ENCODE results near the gene MYH14.

MYH14 gene

DNA sequence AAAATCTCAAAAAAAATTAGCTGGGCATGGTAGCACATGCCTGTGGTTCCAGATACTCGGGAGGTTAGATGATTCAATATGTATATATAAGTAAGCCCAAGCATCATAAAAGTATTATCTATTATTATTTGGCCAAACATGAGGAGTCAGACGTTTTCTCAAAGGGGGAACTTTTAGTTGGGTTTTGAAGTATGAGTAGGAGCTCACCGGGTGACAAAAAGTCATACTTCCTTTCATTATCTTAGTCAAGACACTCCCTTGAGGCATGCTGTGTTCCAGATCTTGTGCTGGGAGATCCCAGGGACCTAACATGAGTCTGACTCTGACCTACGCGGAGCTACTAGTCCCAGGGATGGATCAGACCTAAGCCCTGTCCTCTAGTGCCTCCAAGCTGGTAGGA lies 8.2 kb upstream of the MYH14 start:
- DNase-seq: no peak

GRCh38 chr19:50196322-50196932 lies 7.0 kb upstream of the MYH14 start:
- DNase-seq: no peak

- no peak for DNase-seq
Observed at GRCh38 chr19:50197348-50197747, 6.1 kb upstream of the MYH14 start.

DNA sequence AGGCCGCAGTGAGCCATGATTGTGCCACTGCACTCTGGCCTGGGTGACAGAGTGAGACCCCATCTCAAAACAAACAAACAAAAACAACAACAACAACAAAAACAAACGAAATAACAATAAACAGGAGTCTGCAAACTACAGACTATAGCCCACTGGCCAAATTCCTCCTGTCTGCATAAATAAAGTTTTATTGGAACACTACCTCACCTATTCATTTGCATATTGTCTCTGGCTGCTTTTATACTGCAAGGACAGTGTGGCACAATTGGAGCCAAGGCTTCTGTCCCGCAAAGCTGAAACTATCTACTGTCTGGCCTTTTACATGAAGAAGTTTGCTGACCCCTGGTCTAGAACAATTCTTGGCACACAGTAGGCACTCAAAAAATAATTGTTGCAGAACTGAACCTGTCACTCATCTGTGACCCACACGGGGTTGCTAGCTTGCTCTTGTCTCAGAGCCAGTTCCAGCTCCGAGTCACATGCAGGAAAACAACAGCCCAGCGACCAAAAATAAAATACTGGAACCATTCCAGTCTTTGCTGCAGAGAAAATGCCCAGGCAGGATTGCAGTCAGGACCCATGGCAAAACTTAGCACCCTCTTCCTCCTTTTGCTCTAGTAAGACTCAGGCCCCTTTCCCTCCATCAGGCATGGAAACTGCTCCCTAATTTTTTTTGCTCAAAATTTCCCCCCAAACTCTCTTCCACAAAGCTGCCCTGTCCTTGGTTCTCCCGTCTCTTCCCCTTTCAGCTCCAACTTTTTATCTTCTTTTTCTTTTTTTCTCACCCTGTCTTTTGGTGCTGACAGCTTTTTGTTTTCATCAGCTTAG lies 4.8 kb upstream of the MYH14 start:
- no peak for DNase-seq

- no peak for DNase-seq
Observed at GRCh38 chr19:50199259-50199555, 4.2 kb upstream of the MYH14 start.

DNA sequence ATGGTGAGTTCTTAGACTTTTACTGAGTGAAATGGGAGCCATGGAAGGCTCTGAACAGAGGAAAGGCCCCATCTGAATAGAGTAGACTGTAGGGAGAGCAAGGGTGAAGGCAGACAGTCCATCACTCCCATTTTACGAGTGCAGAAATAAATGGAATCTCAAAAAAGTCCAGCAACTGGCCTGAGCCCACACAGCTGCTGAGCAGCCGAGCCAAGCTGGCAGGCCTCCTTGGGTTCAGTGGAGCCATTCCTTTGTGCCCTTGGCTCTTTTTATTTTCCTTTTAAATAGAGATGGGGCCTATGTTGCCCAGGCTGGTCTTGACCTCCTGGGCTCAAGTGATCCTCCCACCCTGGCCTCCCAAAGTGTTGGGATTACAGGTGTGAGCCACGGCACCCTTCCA lies 1.0 kb upstream of the MYH14 start:
- no peak for DNase-seq

DNA sequence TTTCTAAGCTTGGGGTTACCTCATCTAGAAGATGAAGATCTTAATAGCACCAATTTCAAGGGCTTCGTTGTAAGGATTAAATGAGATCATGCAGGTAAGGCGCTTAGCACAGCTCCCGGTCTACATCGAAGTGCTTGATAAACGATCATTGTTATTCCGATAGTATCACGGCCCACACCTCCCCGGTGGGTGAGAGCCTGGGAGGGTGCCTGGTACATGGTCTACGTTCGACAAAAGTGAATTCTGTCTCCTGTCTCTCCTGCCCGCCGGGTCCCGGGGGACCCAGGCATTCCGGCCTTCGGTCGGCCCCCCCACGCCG lies 501 bp upstream of the MYH14 start:
- DNase-seq: no peak

DNA sequence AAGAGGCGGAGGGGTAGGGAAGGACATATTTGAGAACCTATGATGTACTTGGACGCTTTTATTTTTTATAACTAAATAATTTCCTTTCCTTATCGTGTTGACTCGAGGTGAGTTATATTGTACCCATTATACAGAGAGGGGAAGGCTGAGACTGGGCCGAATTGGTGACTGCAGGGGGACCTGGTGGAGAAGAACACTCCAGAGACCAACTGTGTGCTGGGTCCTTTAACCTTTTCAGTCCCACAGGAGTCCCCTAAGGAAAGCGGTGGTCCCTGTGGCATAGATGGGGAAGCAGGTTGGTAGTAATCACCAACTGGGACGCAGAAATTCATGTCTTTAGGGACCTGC lies 633 bp downstream of the MYH14 start:
- DNase-seq: no peak

DNA sequence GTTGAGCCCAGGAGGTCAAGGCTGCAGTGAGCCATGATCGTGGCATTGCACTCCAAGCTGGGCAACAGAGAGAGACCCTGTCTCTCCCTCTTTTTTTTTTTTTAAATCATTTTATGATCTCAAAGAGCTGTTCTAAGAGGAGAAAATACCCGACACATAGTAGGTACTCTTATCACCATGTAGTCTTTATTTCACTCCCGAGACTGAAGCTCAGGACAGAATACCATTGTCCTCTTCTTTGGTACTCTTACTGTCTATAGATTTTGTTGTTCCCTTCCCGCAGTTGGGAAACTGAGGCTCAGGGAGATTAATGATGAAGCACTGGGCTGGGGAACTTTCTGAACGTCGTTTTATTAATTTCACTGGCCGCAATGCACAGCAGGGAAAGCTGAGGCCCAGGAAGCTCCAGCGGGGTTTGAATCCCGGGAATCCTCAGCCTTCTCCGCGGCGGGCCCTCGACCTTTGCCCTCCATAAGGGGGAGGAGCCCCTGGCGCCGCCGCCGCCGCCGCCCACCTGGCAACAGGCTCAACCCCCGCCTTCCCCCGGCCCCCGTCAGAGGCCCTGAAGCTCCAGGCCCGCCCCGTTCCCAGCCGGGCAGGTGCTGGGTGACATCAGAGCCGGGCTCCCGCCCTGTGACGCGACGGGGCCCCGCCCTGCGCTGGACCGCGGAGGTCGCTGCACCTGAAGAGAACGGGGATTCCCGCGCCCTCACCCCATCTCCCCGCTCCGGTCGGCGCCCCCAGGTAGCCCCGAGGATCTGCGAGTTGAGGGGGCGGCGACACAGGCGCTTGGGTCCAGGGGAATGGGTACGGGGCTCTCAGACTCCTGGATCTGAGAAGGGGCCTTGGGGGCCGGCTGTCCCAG lies 1.6 kb downstream of the MYH14 start:
- DNase-seq: no peak

- DNase-seq: no peak
Observed at GRCh38 chr19:50205681-50206138, 2.3 kb downstream of the MYH14 start.

DNA sequence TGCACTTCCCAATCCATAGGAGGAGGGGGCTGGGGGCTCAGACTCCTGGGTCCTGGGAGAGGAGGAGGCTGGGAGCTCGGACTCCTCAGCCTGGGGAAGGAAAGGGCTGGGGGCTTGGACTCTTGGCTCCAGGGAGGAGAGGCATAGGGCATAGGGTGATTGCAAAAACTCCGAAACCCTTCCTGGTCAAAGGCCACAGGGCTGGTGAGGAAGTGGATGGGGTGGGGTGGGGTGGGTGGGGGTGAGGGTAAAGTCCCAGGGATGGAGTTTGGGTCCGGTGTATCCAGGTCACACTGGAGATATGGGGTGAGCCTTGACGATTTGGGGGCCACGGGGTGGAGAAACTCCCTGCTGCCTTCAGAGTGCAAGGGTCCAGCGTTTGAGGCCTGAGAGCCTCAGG lies 2.8 kb downstream of the MYH14 start:
- no peak for DNase-seq

DNA sequence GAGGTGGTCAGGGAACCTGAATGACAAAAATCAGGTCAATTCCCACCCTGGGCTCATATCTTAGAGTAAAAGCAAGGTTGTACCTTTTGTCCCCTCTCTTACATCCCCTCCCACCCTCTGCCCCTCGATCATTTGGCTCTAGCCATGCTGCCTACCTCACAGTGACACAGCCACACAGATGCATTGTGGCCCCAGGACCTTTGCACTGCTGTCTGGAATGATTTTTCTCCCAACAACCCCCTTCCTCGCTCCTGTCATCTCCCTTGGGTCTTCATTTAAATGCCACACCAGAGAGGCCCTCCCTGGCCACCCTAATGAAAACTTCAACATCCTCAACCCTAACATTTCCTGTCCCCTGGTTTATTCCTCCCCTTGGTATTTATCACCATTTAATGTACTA lies 4.3 kb downstream of the MYH14 start:
- no peak for DNase-seq

DNA sequence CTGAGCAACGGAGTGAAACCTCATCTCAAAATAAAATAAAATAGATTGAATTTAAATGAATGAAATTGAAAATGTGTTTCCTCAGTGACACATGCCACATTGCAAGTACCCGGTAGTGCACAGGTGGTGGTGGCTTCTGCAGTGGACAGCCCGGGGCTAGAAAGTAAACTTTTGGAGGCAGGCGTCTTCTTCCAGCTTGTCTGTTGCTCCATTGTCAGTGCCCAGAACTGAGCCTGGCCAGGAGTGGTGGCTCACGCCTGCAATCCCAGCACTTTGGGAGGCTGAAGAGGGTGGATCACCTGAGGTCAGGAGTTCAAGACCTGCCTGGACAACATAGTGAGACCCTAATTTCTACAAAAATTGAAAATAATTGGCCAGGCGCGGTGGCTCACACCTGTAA lies 5.7 kb downstream of the MYH14 start:
- DNase-seq: no peak

- DNase-seq: no peak
Observed at GRCh38 chr19:50210425-50210824, 7.0 kb downstream of the MYH14 start.

DNA sequence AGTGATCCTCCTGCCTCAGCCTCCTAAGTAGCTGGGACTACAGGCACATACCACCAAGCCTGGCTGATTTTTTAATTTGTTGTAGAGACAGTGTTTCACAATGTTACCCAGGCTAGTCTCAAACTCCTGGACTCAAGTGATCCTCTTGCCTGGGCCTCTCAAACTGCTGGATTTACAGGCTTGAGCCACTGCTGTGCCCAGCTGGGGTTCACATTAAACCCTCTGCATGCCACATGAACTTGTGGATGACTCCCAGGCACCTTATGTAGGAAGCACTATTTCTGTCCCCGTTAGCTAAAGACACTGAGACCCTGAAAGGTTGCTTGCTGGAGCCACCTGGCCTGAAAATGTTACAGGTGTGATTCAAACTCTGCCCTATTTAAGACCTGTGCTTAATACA lies 10.5 kb downstream of the MYH14 start:
- no peak for DNase-seq

- DNase-seq: no peak
Observed at GRCh38 chr19:50214699-50215543, 11.5 kb downstream of the MYH14 start.

GRCh38 chr19:50215820-50216219 lies 12.4 kb downstream of the MYH14 start:
- no peak for DNase-seq

- no peak for DNase-seq
Observed at GRCh38 chr19:50221087-50221486, 17.7 kb downstream of the MYH14 start.

DNA sequence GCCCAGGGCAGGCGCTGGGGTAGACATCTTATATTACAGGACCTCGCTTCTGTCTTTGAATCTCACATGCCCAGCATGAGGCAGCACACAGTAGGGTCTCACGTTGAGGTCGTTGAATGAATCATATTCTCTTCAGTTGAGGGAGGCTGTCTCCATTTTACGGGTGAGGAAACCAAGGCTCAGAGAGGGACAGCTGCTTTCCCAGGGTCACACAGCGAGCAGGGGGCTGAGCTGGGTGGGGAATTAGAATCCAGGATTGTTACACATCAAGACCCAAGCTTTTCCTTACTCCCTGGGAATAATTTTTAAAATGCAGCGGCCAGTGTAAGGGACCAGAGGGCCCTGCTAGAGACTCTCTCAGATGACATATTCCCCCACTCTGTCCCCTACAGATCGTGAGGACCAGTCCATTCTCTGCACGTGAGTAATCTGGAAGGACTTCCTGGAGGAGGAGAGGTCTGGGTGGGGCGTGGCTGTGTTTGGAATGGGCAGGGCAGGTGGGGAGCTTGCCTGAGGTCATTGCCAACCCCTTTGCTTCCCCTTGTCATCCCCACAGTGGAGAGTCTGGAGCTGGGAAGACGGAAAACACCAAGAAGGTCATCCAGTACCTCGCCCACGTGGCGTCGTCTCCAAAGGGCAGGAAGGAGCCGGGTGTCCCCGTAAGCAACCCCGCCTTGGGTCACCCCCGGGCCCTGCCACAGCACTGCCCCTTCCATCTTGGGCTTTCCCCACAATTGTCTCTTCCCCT lies 19.4 kb downstream of the MYH14 start:
- no peak for DNase-seq

- DNase-seq: no peak
Observed at GRCh38 chr19:50223439-50223716, 20.0 kb downstream of the MYH14 start.

DNA sequence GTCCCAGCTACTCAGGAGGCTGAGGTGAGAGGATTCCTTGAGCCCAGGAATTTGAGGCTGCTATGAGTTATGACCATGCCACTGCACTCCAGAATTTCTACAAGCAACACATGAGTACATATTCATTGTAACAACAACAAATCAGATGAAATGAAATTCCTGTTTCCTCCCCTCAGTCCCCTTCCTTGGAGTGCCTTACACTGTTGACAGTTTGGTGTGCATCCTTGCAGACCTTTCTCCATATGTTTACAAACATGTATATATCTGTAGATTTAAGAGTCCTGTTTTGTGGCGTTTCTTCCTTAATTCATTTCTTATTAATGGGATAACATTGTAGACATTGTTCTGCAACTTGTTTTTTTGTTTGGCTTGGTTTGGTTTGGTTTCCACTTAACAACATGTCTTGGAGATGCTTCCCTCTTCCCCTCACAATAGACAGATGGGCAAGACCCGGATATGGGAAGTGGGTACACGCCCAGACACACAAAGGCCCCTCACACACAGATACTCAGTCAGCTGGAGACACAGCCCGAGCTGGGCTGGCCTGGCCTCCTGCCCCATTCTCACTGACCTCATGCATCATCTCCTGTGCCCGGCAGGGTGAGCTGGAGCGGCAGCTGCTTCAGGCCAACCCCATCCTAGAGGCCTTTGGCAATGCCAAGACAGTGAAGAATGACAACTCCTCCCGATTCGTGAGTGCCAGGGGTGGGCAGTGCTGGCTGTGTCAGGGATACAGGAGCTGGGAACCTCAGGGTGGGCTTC lies 21.7 kb downstream of the MYH14 start:
- DNase-seq: no peak

- no peak for DNase-seq
Observed at GRCh38 chr19:50226536-50226935, 23.1 kb downstream of the MYH14 start.

Data from NCI-H1092 (cell line).